OCI-LY1 (cell line): ENCODE data around the gene POLR2A.

Source experiments
- CTCF ChIP-seq: fragments of 200-600 bp; sonication (generic), shearing (Covaris generic); IDR thresholded peaks from 2 replicates; pipeline ENCODE4 v1.5.1; 2017; ENCODE audit warnings: mild to moderate bottlenecking, antibody characterized with exemption, low read length, moderate library complexity, mixed read lengths
- EZH2 ChIP-seq: fragments of 200-600 bp; sonication (generic), shearing (Covaris generic); IDR thresholded peaks from 2 replicates; pipeline ENCODE4 v1.8.0; 2017; ENCODE audit warnings: borderline replicate concordance, mixed run types, mild to moderate bottlenecking, antibody characterized with exemption, low read length, moderate library complexity, mixed read lengths

- TF ChIP-seq CTCF: no peak
- TF ChIP-seq EZH2: no peak
These were observed 5.6 kb upstream of the POLR2A start for GRCh38 chr17:7478276-7479212.
